K562 (cell line): ENCODE measurements around the gene CCDC88A. TPM values are rescaled to one million over a fixed set of nuclear protein-coding genes. Genes with fewer than 3 reads are reported as not detected.
A peak's percentile ranks its signal among the peaks of the same experiment; 100 is the strongest.

Source experiments
- ADNP ChIP-seq: fragments of 200-800 bp; sonication (Bioruptor generic); IDR thresholded peaks from 2 replicates; pipeline ENCODE4 v1.6.1; 2016; ENCODE audit warnings: missing genetic modification characterization, missing compliant biosample characterization
- ATF4 ChIP-seq: fragments of 450-650 bp; formaldehyde crosslinking; IDR thresholded peaks from 2 replicates; pipeline ENCODE4 v1.4.0; 2022; ENCODE audit warnings: mild to moderate bottlenecking, moderate library complexity
- BACH1 ChIP-seq: fragments of 200-800 bp; sonication (Bioruptor generic); IDR thresholded peaks from 2 replicates; pipeline ENCODE4 v1.6.1; 2016; ENCODE audit warnings: missing genetic modification characterization, missing compliant biosample characterization
- BMI1 ChIP-seq: fragments of 150-350 bp; IDR thresholded peaks from 2 replicates; pipeline ENCODE4 v1.6.1; 2014; ENCODE audit warnings: low read length
- CBFB ChIP-seq: sonication (generic); formaldehyde crosslinking; IDR thresholded peaks from 2 replicates; pipeline ENCODE4 v1.4.0; 2020; ENCODE audit warnings: mild to moderate bottlenecking, missing genetic modification reagents
- CHD1 ChIP-seq: fragments of 200-600 bp; sonication (generic); IDR thresholded peaks from one replicate; pipeline ENCODE4 v1.6.1; 2012; ENCODE audit warnings: mild to moderate bottlenecking, moderate library complexity, low read length, inconsistent platforms
- CSDE1 ChIP-seq, 2 experiments: fragments of 450-650 bp; IDR thresholded peaks; 2 replicates each; pipeline ENCODE4 v1.6.1; 2016; ENCODE audit warnings: mild to moderate bottlenecking in 1 of 2
- DPF2 ChIP-seq: fragments of 450-650 bp; IDR thresholded peaks from 2 replicates; pipeline ENCODE4 v1.6.1; 2016
- FOSL1 ChIP-seq: fragments of 200-800 bp; sonication (Bioruptor generic); conservative IDR thresholded peaks from 2 replicates; pipeline ENCODE4 v1.6.1; 2016; ENCODE audit warnings: missing genetic modification characterization, missing compliant biosample characterization
- HNRNPK ChIP-seq: fragments of 200-400 bp; formaldehyde crosslinking; IDR thresholded peaks from one replicate; pipeline ENCODE4 v1.6.1; 2018; ENCODE audit warnings: mild to moderate bottlenecking, low read depth, low read length; ENCODE audit not compliant: poor library complexity, severe bottlenecking
- JUNB ChIP-seq: fragments of 450-650 bp; formaldehyde crosslinking; conservative IDR thresholded peaks from 2 replicates; pipeline ENCODE4 v1.4.0; 2020; ENCODE audit warnings: mild to moderate bottlenecking
- MAFF ChIP-seq: IDR thresholded peaks from 2 replicates; pipeline ENCODE4 v1.6.1; 2012; ENCODE audit warnings: low read length, improper control_type of control experiment
- MLX ChIP-seq, 2 experiments: fragments of 450-650 bp in 1 of 2; sonication (generic) in 1 of 2; formaldehyde crosslinking; conservative IDR thresholded peaks; 2 replicates each; pipeline versions ENCODE4 v1.4.0 to v1.8.1; 2020 to 2022; ENCODE audit warnings: mild to moderate bottlenecking in 1 of 2, missing genetic modification reagents in 1 of 2
- NFYB ChIP-seq: IDR thresholded peaks from 2 replicates; pipeline ENCODE4 v1.6.1; 2011; ENCODE audit warnings: mild to moderate bottlenecking, moderate library complexity; ENCODE audit not compliant: insufficient read length; ENCODE audit errors: extremely low read depth
- PHTF2 ChIP-seq: fragments of 250-450 bp; sonication (Bioruptor Pico); IDR thresholded peaks from 2 replicates; pipeline ENCODE4 v1.5.0; 2021; ENCODE audit warnings: mild to moderate bottlenecking
- POLR2AphosphoS5 ChIP-seq: IDR thresholded peaks from 2 replicates; pipeline ENCODE4 v1.6.1; 2011; ENCODE audit warnings: mild to moderate bottlenecking, low read depth, low read length, moderate library complexity; ENCODE audit not compliant: control insufficient read depth, insufficient read depth
- PRPF4 ChIP-seq: fragments of 200-400 bp; formaldehyde crosslinking; IDR thresholded peaks from one replicate; pipeline ENCODE4 v1.6.1; 2017; ENCODE audit warnings: low read length, low read depth, mild to moderate bottlenecking; ENCODE audit not compliant: insufficient read depth, poor library complexity, severe bottlenecking
- RBFOX2 ChIP-seq: fragments of 200-400 bp; formaldehyde crosslinking; IDR thresholded peaks from 2 replicates; pipeline ENCODE4 v1.6.1; 2017; ENCODE audit warnings: low read depth, mild to moderate bottlenecking, low read length, moderate library complexity
- SMARCA4 ChIP-seq: fragments of 450-650 bp; IDR thresholded peaks from 2 replicates; pipeline ENCODE4 v1.6.1; 2016
- SOX6 ChIP-seq: fragments of 450-650 bp; IDR thresholded peaks from 2 replicates; pipeline ENCODE4 v1.6.1; 2014; ENCODE audit warnings: mild to moderate bottlenecking
- U2AF1 ChIP-seq: fragments of 200-400 bp; formaldehyde crosslinking; optimal IDR thresholded peaks from 2 replicates; pipeline ENCODE3; 2017; ENCODE audit warnings: mild to moderate bottlenecking, low read depth, low read length, moderate library complexity
- ZFPM2 ChIP-seq: fragments of 250-450 bp; sonication (Bioruptor Pico); IDR thresholded peaks from 2 replicates; pipeline ENCODE4 v1.5.1; 2022; ENCODE audit warnings: mild to moderate bottlenecking
- ZNF12 ChIP-seq: sonication (generic); formaldehyde crosslinking; IDR thresholded peaks from 2 replicates; pipeline ENCODE4 v1.4.0; 2020; ENCODE audit warnings: mild to moderate bottlenecking, missing genetic modification reagents
- ZNF140 ChIP-seq: fragments of 250-450 bp; sonication (Bioruptor Pico); IDR thresholded peaks from 2 replicates; pipeline ENCODE4 v1.8.0; 2021; ENCODE audit warnings: moderate library complexity, mild to moderate bottlenecking, inconsistent platforms
- ZNF143 ChIP-seq: sonication (generic); formaldehyde crosslinking; IDR thresholded peaks from 2 replicates; pipeline ENCODE4 v1.9.0; 2022; ENCODE audit warnings: mild to moderate bottlenecking, missing genetic modification reagents
- ZNF217 ChIP-seq: sonication (generic); formaldehyde crosslinking; IDR thresholded peaks from 2 replicates; pipeline ENCODE4 v1.8.0; 2022; ENCODE audit warnings: mild to moderate bottlenecking, missing genetic modification reagents
- ZNF431 ChIP-seq: sonication (generic); formaldehyde crosslinking; IDR thresholded peaks from 2 replicates; pipeline ENCODE4 v1.8.0; 2022; ENCODE audit warnings: mild to moderate bottlenecking, missing genetic modification reagents
- ZNF444 ChIP-seq: fragments of 250-450 bp; sonication (Bioruptor Pico); IDR thresholded peaks from 2 replicates; pipeline ENCODE4 v1.4.0; 2020; ENCODE audit warnings: mild to moderate bottlenecking, moderate library complexity
- ZNF511 ChIP-seq: sonication (generic); formaldehyde crosslinking; IDR thresholded peaks from 2 replicates; pipeline ENCODE4 v1.8.0; 2022; ENCODE audit warnings: mild to moderate bottlenecking, missing genetic modification reagents
- ZNF766 ChIP-seq: fragments of 200-800 bp; sonication (Bioruptor generic); conservative IDR thresholded peaks from 2 replicates; pipeline ENCODE4 v1.6.1; 2016; ENCODE audit warnings: missing genetic modification characterization, missing compliant biosample characterization
- polyA plus RNA-seq, 8 experiments: library from polyadenylated mRNA; depleted of rRNA in 4 of 8; stranded (reverse) in 5 of 8; unstranded in 3 of 8; fragments of >200 nt; fragmentation: Nextera tagmentation in 2 of 8; fragmentation: Illumina TruSeq in 1 of 8; extraction: Ambion mirVana in 2 of 8; extraction: Trizol in 1 of 8; gene quantifications; 2 replicates each; pipeline versions ENCODE4 v1.2.1 to v1.2.3, GENCODE V29; 2011 to 2014; ENCODE audit warnings: inconsistent platforms in 1 of 8, missing spikeins in 1 of 8
- total RNA-seq, 7 experiments: library from RNA; depleted of rRNA in 6 of 7; stranded (reverse); fragments of >200 nt in 6 of 7; fragmentation: Illumina TruSeq in 2 of 7; extraction: Trizol in 2 of 7; gene quantifications; 2 replicates each; pipeline versions ENCODE4 v1.2.1 to v1.2.3, GENCODE V29; 2011 to 2021; ENCODE audit warnings: low replicate concordance in 1 of 7

CCDC88A gene
- total and polyA plus RNA-seq, 9 of the 15 experiments (the other 6 are each of a cell fraction or from before 2014, with no cell fraction given): 29.3 to 102 (median 55.6) TPM

- TF ChIP-seq CHD1: no peak
- no peak; the same call in 1 of the 2 replicates for TF ChIP-seq CBFB
- no peak for TF ChIP-seq BMI1
- TF ChIP-seq PHTF2: no peak
- no peak for TF ChIP-seq NFYB
- no peak for TF ChIP-seq ADNP
- TF ChIP-seq CSDE1 (IDR thresholded peaks at IDR 0.05): no peak
- TF ChIP-seq ZNF431 (CRISPR knock-in tag): peak; percentile 67; the same call in 1 of the 2 replicates
- peak; percentile 33; the same call in 1 of the 2 replicates for TF ChIP-seq DPF2
- no peak for TF ChIP-seq ZNF140 (CRISPR knock-in tag)
- no peak for TF ChIP-seq SMARCA4
- TF ChIP-seq ZNF12 (CRISPR knock-in tag): no peak
- peak; percentile 60; the same call in 1 of the 2 replicates for TF ChIP-seq ZNF143 (CRISPR knock-in tag)
- TF ChIP-seq ZNF444 (CRISPR knock-in tag): no peak
- no peak for TF ChIP-seq ZFPM2 (CRISPR knock-in tag)
- TF ChIP-seq SOX6: peak; percentile 85
- TF ChIP-seq ZNF511 (CRISPR knock-in tag): no peak; the same call in 1 of the 2 replicates
- TF ChIP-seq JUNB (CRISPR knock-in tag): no peak
- TF ChIP-seq MAFF: no peak
- TF ChIP-seq MLX (CRISPR knock-in tag; conservative IDR thresholded peaks at IDR 0.05): no peak
- TF ChIP-seq ZNF766: peak; percentile 97
- peak; percentile 81 for TF ChIP-seq POLR2AphosphoS5
- TF ChIP-seq HNRNPK: peak; percentile 36
- TF ChIP-seq FOSL1 (tag): peak; percentile 53; the same call in 1 of the 2 replicates
- TF ChIP-seq ZNF217 (CRISPR knock-in tag): no peak
- TF ChIP-seq BACH1 (tag): no peak; the same call in 1 of the 2 replicates
- peak; percentile 54 for TF ChIP-seq PRPF4
- TF ChIP-seq ATF4: no peak
- peak; percentile 85 for TF ChIP-seq U2AF1
- TF ChIP-seq RBFOX2: peak; percentile 98
These were observed at the start of gene CCDC88A (continued) for GRCh38 chr2:55419679-55420438.
